Hepatocyte (in vitro differentiated cells): ENCODE measurements around the gene C12orf42. TPM values are rescaled to one million over a fixed set of nuclear protein-coding genes. Genes with fewer than 3 reads are reported as not detected.

ENCODE experiments used
- DNase-seq: peaks from one replicate; pipeline ENCODE4 v3.0.0-alpha.2; 2016; ENCODE audit warnings: low spot score
- H2AFZ ChIP-seq: fragments of 200-600 bp; sonication (generic); 2 replicates; pipeline ENCODE4 v1.6.0; 2016; ENCODE audit warnings: antibody characterized with exemption, mild to moderate bottlenecking
- H3K27ac ChIP-seq: fragments of 200-600 bp; sonication (generic); 2 replicates; pipeline ENCODE4 v1.5.1; 2016; ENCODE audit warnings: mild to moderate bottlenecking
- H3K27me3 ChIP-seq: fragments of 200-600 bp; sonication (generic); 2 replicates; pipeline ENCODE4 v1.6.1; 2016
- H3K36me3 ChIP-seq: fragments of 200-600 bp; sonication (generic); replicated peaks from 2 replicates; pipeline ENCODE4 v1.5.1; 2016; ENCODE audit warnings: low read depth; ENCODE audit not compliant: insufficient read depth
- H3K4me1 ChIP-seq: fragments of 200-600 bp; sonication (generic); 2 replicates; pipeline ENCODE4 v1.5.1; 2016; ENCODE audit warnings: mild to moderate bottlenecking, moderate library complexity; ENCODE audit not compliant: insufficient read depth
- H3K4me2 ChIP-seq: fragments of 200-600 bp; sonication (generic); 2 replicates; pipeline ENCODE4 v1.6.0; 2016
- H3K4me3 ChIP-seq: fragments of 200-600 bp; sonication (generic); 2 replicates; pipeline ENCODE4 v1.5.1; 2016; ENCODE audit warnings: mild to moderate bottlenecking
- H3K79me2 ChIP-seq: fragments of 200-600 bp; sonication (generic); 2 replicates; pipeline ENCODE4 v1.6.0; 2017; ENCODE audit warnings: mild to moderate bottlenecking
- H3K9me2 ChIP-seq: fragments of 200-600 bp; sonication (generic); replicated peaks from 2 replicates; pipeline ENCODE4 v1.6.0; 2017; ENCODE audit warnings: mild to moderate bottlenecking; ENCODE audit not compliant: insufficient read depth
- H3K9me3 ChIP-seq: fragments of 200-600 bp; sonication (generic); 2 replicates; pipeline ENCODE4 v1.5.1; 2016; ENCODE audit warnings: low read depth, mild to moderate bottlenecking
- H4K20me1 ChIP-seq: fragments of 200-600 bp; sonication (generic); 2 replicates; pipeline ENCODE4 v1.6.0; 2016; ENCODE audit warnings: mild to moderate bottlenecking; ENCODE audit not compliant: insufficient read depth, poor library complexity, severe bottlenecking
- CTCF ChIP-seq: fragments of 200-600 bp; sonication (generic); IDR thresholded peaks from 2 replicates; pipeline ENCODE4 v1.5.1; 2016; ENCODE audit warnings: antibody characterized with exemption, mild to moderate bottlenecking; ENCODE audit not compliant: poor library complexity
- EZH2 ChIP-seq: fragments of 200-600 bp; sonication (generic); IDR thresholded peaks from 2 replicates; pipeline ENCODE4 v1.6.1; 2016; ENCODE audit warnings: antibody characterized with exemption, mild to moderate bottlenecking, borderline replicate concordance
- EZH2phosphoT487 ChIP-seq: fragments of 200-600 bp; sonication (generic); IDR thresholded peaks from one replicate; pipeline ENCODE4 v1.6.1; 2018; ENCODE audit warnings: antibody characterized with exemption, mild to moderate bottlenecking, low read depth, moderate library complexity; ENCODE audit not compliant: unreplicated experiment, severe bottlenecking
- WGBS: methylation state at CpG from one replicate; pipeline ENCODE4 v1.1.6; 2016; ENCODE audit warnings: low lambda C conversion rate; ENCODE audit errors: missing lambda C conversion rate; 5-methylcytosine and 5-hydroxymethylcytosine counted together
- polyA plus RNA-seq: library from polyadenylated mRNA; unstranded; fragments of >200 nt; fragmentation: Nextera tagmentation; extraction: Ambion mirVana; gene quantifications from 2 replicates; pipeline ENCODE4 v1.2.1, GENCODE V29; 2016
- total RNA-seq: library from RNA; depleted of rRNA; stranded (reverse); fragments of >200 nt; gene quantifications from 2 replicates; pipeline ENCODE4 v1.2.3, GENCODE V29; 2014

Gene C12orf42
- total and polyA plus RNA-seq, 2 experiments from 2014 or later = not detected

DNA sequence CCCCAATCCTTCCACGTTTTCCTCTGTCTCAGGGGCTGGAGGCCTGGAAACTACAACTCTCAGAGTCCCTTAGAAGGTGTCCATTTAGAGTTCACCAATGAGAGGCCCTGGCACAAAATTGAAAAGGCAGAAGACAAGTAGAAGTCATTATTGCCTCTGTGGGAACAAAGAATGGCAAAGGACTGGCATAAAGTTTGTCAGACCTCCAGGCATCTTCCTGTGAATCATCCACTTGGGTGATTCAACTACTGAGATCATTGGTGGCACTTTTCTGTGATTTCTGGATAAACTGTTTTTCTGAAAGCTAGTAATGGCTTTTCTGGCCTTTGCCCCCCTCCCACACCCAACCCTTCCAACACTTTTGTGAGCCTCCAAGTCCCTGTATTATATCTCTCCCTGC lies 42.6 kb upstream of the C12orf42 start:
- Histone ChIP-seq H3K4me1 (no peaks in the 10 kb centered on the region), H3K27me3 (no peaks in the 10 kb centered on the region), H2AFZ (no peak overlapping the region), H3K27ac (no peak overlapping the region), H3K9me2 (no peaks in the 10 kb centered on the region), H3K4me2 (no peak overlapping the region), H3K4me3 (no peak overlapping the region), H3K36me3 (no peaks in the 10 kb centered on the region), H3K79me2 (no peaks in the 10 kb centered on the region), H3K9me3 (no peaks in the 10 kb centered on the region), H4K20me1 (no peaks in the 10 kb centered on the region)
- no peak for DNase-seq
- TF ChIP-seq EZH2 = no peak
- WGBS = 67% methylated on average over 1 of the region's 1 CpG

DNA sequence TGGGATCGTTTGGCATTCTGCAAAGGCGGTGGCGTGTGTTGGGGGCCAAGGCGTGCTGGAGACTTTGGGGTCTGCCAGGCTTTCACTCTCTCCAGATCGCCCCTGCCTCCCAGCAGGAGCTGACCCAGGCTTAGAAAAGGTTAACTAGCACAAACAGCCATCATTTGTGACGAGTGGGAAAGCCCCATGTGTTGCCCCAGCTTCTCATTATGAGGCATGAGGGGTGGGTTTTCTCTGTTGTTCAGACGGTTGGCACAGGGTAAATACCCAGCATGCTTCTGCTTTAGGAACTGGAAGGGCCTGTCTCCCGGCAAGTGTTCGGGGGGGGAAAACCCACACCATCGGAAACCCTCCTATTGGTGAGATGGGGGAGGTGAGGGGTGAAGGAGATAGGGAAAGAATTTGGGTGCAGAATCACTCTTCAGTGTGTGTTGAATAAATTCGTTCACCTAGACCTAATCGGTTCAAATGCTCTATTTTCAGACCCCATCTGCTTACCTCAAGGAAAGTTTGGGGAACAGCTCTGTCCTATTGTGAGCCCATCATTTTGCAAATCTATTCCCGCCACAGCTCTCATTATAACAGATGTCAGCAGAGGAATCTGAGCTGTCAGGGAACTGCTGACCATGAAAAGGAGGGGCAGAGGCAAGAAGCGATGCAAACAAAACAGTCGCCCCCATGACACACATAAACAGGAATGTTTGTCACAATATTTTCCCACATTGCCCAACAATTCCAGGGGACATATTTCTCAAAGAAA lies 34.7 kb upstream of the C12orf42 start:
- Histone ChIP-seq H3K4me3 (no peak overlapping the region), H3K27me3 (no peaks in the 10 kb centered on the region), H3K9me2 (no peaks in the 10 kb centered on the region), H4K20me1 (no peaks in the 10 kb centered on the region), H3K4me2 (no peak overlapping the region), H3K79me2 (no peaks in the 10 kb centered on the region), H3K4me1 (no peaks in the 10 kb centered on the region), H3K9me3 (no peaks in the 10 kb centered on the region), H3K27ac (no peak overlapping the region), H3K36me3 (no peaks in the 10 kb centered on the region), H2AFZ (no peak overlapping the region)
- WGBS = 73% methylated on average over 15 of the region's 15 CpGs
- no peak for DNase-seq
- TF ChIP-seq CTCF (no peak), EZH2phosphoT487 (no peak), EZH2 (no peak)

DNA sequence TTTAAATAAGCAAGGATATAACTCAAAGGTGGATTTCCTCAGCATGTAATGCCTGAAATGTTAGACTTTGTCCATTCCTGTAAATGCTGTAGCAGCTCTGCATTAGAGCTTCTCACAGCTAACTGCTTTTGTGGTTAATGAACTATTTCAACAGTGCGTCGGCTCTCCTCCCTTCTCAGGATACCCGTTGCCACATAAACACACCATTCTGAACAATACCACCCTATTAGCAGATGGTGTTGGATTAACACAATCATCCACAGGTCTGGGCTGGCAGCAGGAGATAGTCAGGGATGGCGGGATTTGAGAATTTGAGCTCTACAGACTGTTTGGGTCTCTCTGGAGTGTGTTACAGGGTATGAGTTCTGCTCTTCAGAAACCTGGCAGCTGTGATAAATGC lies 33.5 kb upstream of the C12orf42 start:
- no peaks in the 10 kb centered on the region for H4K20me1 ChIP-seq
- TF ChIP-seq EZH2 (no peak), EZH2phosphoT487 (no peak), CTCF (no peak)
- 63% methylated on average over 4 of the region's 4 CpGs for WGBS
- DNase-seq = no peak
- H3K9me2 ChIP-seq = no peaks in the 10 kb centered on the region
- H3K27me3 ChIP-seq = no peaks in the 10 kb centered on the region
- no peak overlapping the region for H3K4me2 ChIP-seq
- H3K9me3 ChIP-seq = no peaks in the 10 kb centered on the region
- H3K4me1 ChIP-seq = no peaks in the 10 kb centered on the region
- no peaks in the 10 kb centered on the region for H3K79me2 ChIP-seq
- H3K36me3 ChIP-seq = no peaks in the 10 kb centered on the region
- H3K27ac ChIP-seq = no peak overlapping the region
- no peak overlapping the region for H2AFZ ChIP-seq
- no peak overlapping the region for H3K4me3 ChIP-seq

GRCh38 chr12:103524238-103524875 lies 28.6 kb upstream of the C12orf42 start:
- no peaks in the 10 kb centered on the region for H3K79me2 ChIP-seq
- WGBS = 47% methylated on average over 4 of the region's 4 CpGs
- no peak overlapping the region for H2AFZ ChIP-seq
- DNase-seq = no peak
- H3K9me2 ChIP-seq = no peaks in the 10 kb centered on the region
- no peak overlapping the region for H3K4me3 ChIP-seq
- H3K4me2 ChIP-seq = no peak overlapping the region
- no peaks in the 10 kb centered on the region for H3K4me1 ChIP-seq
- H3K27ac ChIP-seq = no peak overlapping the region
- H4K20me1 ChIP-seq = no peaks in the 10 kb centered on the region
- no peaks in the 10 kb centered on the region for H3K36me3 ChIP-seq
- no peaks in the 10 kb centered on the region for H3K27me3 ChIP-seq
- no peaks in the 10 kb centered on the region for H3K9me3 ChIP-seq
- no peak for TF ChIP-seq CTCF
- no peak for TF ChIP-seq EZH2
- TF ChIP-seq EZH2phosphoT487 = no peak
